ENCODE results near the gene IL17REL. TPM values are rescaled to one million over a fixed set of nuclear protein-coding genes. Genes with fewer than 3 reads are reported as not detected.

The IL17REL gene
- total and polyA plus RNA-seq, 2 of the 13 experiments (the other 11 are each of a cell fraction or from before 2014, with no cell fraction given) = not detected

GRCh38 chr22:49962751-49963646 lies 49.6 kb downstream of the IL17REL start (continued):
- TF ChIP-seq ZNF704 (CRISPR knock-in tag; IDR thresholded peaks at IDR 0.05; ENCODE audit: borderline replicate concordance) (0 out of 2 replicates have a peak, but pooled peaks have one; percentile 52), SRSF1 (optimal IDR thresholded peaks at IDR 0.05; ENCODE audit: low read depth, low read length) (peak; percentile 84), GATAD1 (CRISPR knock-in tag; IDR thresholded peaks at IDR 0.05) (no peak), MYPOP (CRISPR knock-in tag; IDR thresholded peaks at IDR 0.05) (no peak), ZBTB33 (CRISPR knock-in tag; IDR thresholded peaks at IDR 0.05) (no peak; the same call in 1 of the 2 replicates), PPARG (CRISPR knock-in tag; conservative IDR thresholded peaks at IDR 0.05) (no peak), ZNF33B (CRISPR knock-in tag; IDR thresholded peaks at IDR 0.05) (0 out of 2 replicates have a peak, but pooled peaks have one; percentile 55), ZNF331 (CRISPR knock-in tag; IDR thresholded peaks at IDR 0.05) (no peak), ZNF552 (CRISPR knock-in tag; IDR thresholded peaks at IDR 0.05; ENCODE audit: borderline replicate concordance) (no peak), NR2C2 (CRISPR knock-in tag; IDR thresholded peaks at IDR 0.05; ENCODE audit: borderline replicate concordance) (peak; percentile 77), HIVEP1 (CRISPR knock-in tag; IDR thresholded peaks at IDR 0.05) (no peak; the same call in 1 of the 2 replicates), HNF4G (IDR thresholded peaks at IDR 0.05; ENCODE audit: borderline replicate concordance, low read depth, low read length) (no peak), HNF4G (CRISPR knock-in tag; IDR thresholded peaks at IDR 0.05; ENCODE audit: borderline replicate concordance, low read depth) (no peak), NFE2 (CRISPR knock-in tag; IDR thresholded peaks at IDR 0.05) (no peak), ZNF777 (CRISPR knock-in tag; IDR thresholded peaks at IDR 0.05) (no peak), ESRRA (CRISPR knock-in tag; IDR thresholded peaks at IDR 0.05; ENCODE audit: low read depth) (peak; percentile 50; the same call in 1 of the 2 replicates), MBD4 (IDR thresholded peaks at IDR 0.05; ENCODE audit: borderline replicate concordance, low read length) (no peak)
- TF ChIP-seq, protein P1, sequence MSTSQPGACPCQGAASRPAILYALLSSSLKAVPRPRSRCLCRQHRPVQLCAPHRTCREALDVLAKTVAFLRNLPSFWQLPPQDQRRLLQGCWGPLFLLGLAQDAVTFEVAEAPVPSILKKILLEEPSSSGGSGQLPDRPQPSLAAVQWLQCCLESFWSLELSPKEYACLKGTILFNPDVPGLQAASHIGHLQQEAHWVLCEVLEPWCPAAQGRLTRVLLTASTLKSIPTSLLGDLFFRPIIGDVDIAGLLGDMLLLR (CRISPR knock-in tag; IDR thresholded peaks at IDR 0.05) = no peak
- TF ChIP-seq, protein P2, sequence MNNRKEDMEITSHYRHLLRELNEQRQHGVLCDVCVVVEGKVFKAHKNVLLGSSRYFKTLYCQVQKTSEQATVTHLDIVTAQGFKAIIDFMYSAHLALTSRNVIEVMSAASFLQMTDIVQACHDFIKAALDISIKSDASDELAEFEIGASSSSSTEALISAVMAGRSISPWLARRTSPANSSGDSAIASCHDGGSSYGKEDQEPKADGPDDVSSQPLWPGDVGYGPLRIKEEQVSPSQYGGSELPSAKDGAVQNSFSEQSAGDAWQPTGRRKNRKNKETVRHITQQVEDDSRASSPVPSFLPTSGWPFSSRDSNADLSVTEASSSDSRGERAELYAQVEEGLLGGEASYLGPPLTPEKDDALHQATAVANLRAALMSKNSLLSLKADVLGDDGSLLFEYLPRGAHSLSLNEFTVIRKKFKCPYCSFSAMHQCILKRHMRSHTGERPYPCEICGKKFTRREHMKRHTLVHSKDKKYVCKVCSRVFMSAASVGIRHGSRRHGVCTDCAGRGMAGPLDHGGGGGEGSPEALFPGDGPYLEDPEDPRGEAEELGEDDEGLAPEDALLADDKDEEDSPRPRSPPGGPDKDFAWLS (CRISPR knock-in tag; IDR thresholded peaks at IDR 0.05; ENCODE audit: borderline replicate concordance) = no peak
- TF ChIP-seq, protein P3, sequence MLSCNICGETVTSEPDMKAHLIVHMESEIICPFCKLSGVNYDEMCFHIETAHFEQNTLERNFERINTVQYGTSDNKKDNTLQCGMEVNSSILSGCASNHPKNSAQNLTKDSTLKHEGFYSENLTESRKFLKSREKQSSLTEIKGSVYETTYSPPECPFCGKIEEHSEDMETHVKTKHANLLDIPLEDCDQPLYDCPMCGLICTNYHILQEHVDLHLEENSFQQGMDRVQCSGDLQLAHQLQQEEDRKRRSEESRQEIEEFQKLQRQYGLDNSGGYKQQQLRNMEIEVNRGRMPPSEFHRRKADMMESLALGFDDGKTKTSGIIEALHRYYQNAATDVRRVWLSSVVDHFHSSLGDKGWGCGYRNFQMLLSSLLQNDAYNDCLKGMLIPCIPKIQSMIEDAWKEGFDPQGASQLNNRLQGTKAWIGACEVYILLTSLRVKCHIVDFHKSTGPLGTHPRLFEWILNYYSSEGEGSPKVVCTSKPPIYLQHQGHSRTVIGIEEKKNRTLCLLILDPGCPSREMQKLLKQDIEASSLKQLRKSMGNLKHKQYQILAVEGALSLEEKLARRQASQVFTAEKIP (CRISPR knock-in tag; IDR thresholded peaks at IDR 0.05; ENCODE audit: borderline replicate concordance) = no peak

Measured in HepG2 (cell line).